Activated CD8-positive, alpha-beta memory T cell treated with anti-CD3 and anti-CD28 coated beads, Interleukin-2, amount 50 U/mL, for 24 hours (primary cell): ENCODE results near the gene SMDT1.
"Not testable (repeated sequence)": the region's sequence is repeated elsewhere in the genome, so short reads cannot be mapped to it uniquely, and the experiment has no call there.

ENCODE experiments used
- DNase-seq: peaks from one replicate; pipeline ENCODE4 v3.0.0-alpha.2; 2020; ENCODE audit errors: extremely low read depth

SMDT1 gene

GRCh38 chr22:42070517-42071422, 8.7 kb upstream of the SMDT1 start, which contains the start of gene NAGA:
TSS of gene NAGA (minus strand) at chr22:42070812. CDS start at chr22:42070297, 515 bp downstream.
- peak; percentile 87 for DNase-seq

GRCh38 chr22:42071508-42071907, 8.0 kb upstream of the SMDT1 start:
- not testable (repeated sequence) for DNase-seq

- DNase-seq, result no peak
Measured at GRCh38 chr22:42072606-42073330, 6.7 kb upstream of the SMDT1 start.

- DNase-seq, result no peak
Measured at GRCh38 chr22:42073621-42074041, 5.9 kb upstream of the SMDT1 start.

GRCh38 chr22:42074132-42074811, 5.2 kb upstream of the SMDT1 start, which contains the start of gene PHETA2:
TSS of gene PHETA2 (plus strand) at chr22:42074248. CDS start at chr22:42077294, 3,046 bp downstream.
- no peak for DNase-seq

GRCh38 chr22:42074846-42075676, 4.4 kb upstream of the SMDT1 start:
- no peak for DNase-seq

GRCh38 chr22:42076764-42077485, 2.6 kb upstream of the SMDT1 start:
- no peak for DNase-seq

- no peak for DNase-seq
Measured at GRCh38 chr22:42077486-42078125, 1.9 kb upstream of the SMDT1 start.

- DNase-seq, result no peak
Measured at GRCh38 chr22:42078469-42079318, 806 bp upstream of the SMDT1 start.

GRCh38 chr22:42080287-42080686, 787 bp downstream of the SMDT1 start:
- DNase-seq, result no peak

- no peak for DNase-seq
Measured at GRCh38 chr22:42083119-42083518, 3.6 kb downstream of the SMDT1 start.

GRCh38 chr22:42084874-42085273, 5.4 kb downstream of the SMDT1 start:
- no peak for DNase-seq

GRCh38 chr22:42086051-42086450, 6.6 kb downstream of the SMDT1 start:
- no peak for DNase-seq

- DNase-seq, result peak; percentile 98
Measured at GRCh38 chr22:42090596-42091454, 11.3 kb downstream of the SMDT1 start, which contains the start of gene NDUFA6. TSS of gene NDUFA6 (minus strand) at chr22:42090772. CDS start at chr22:42090744, 28 bp downstream.

GRCh38 chr22:42091455-42091782, 11.9 kb downstream of the SMDT1 start:
- DNase-seq, result no peak

GRCh38 chr22:42101199-42101598, 21.7 kb downstream of the SMDT1 start:
- no peak for DNase-seq

GRCh38 chr22:42104332-42104860, 24.9 kb downstream of the SMDT1 start:
- not testable (repeated sequence) for DNase-seq

- DNase-seq, result no peak
Measured at GRCh38 chr22:42108848-42109247, 29.3 kb downstream of the SMDT1 start.
